Fibroblast of pulmonary artery (primary cell): ENCODE measurements around the gene KPNA3.

Source experiments
- DNase-seq: peaks from one replicate; pipeline ENCODE4 v3.0.0-alpha.2; 2010; ENCODE audit warnings: low read depth
- H3K4me3 ChIP-seq: replicated peaks from 2 replicates; pipeline ENCODE4 v1.5.1; 2011; ENCODE audit warnings: low read depth, mild to moderate bottlenecking, control low read depth, low read length, moderate library complexity
- CTCF ChIP-seq: IDR thresholded peaks from 2 replicates; pipeline ENCODE4 v1.5.1; 2011; ENCODE audit warnings: mild to moderate bottlenecking, control low read depth, low read length, inconsistent platforms; ENCODE audit errors: missing control alignments

KPNA3 gene

GRCh38 chr13:49792550-49793324, at the start of gene KPNA3:
TSS of gene KPNA3 (minus strand) at chr13:49792682. CDS start at chr13:49792506, 176 bp downstream.
- no peak for TF ChIP-seq CTCF
- peak within 1 kb of the TSS; percentile 88 for H3K4me3 ChIP-seq
- DNase-seq, result peak; percentile 97

GRCh38 chr13:49841964-49842363, 49.5 kb upstream of the KPNA3 start:
- no peak for DNase-seq
- no peak for TF ChIP-seq CTCF
- no peak overlapping the region for H3K4me3 ChIP-seq

GRCh38 chr13:49840675-49841074, 48.2 kb upstream of the KPNA3 start:
- DNase-seq, result no peak
- no peak for TF ChIP-seq CTCF
- H3K4me3 ChIP-seq, result no peak overlapping the region

GRCh38 chr13:49840266-49840665, 47.8 kb upstream of the KPNA3 start:
- no peak overlapping the region for H3K4me3 ChIP-seq
- peak; percentile 26 for DNase-seq
- TF ChIP-seq CTCF, result no peak

GRCh38 chr13:49838989-49839388, 46.5 kb upstream of the KPNA3 start:
- no peak for DNase-seq
- TF ChIP-seq CTCF, result no peak
- no peak overlapping the region for H3K4me3 ChIP-seq

GRCh38 chr13:49836516-49836915, 44.0 kb upstream of the KPNA3 start:
- H3K4me3 ChIP-seq, result no peak overlapping the region
- TF ChIP-seq CTCF, result no peak
- no peak for DNase-seq

GRCh38 chr13:49833402-49833801, 40.9 kb upstream of the KPNA3 start:
- no peak for TF ChIP-seq CTCF
- no peak overlapping the region for H3K4me3 ChIP-seq

More at GRCh38 chr13:49833402-49833801, 40.9 kb upstream of the KPNA3 start:
- no peak for DNase-seq
